Muscle layer of colon (tissue), 2 donors: Measurements from ENCODE around the gene TRPV6.

Experiments
- H3K27ac ChIP-seq: one replicate; pipeline ENCODE4 v1.7.0; 2013; ENCODE audit warnings: low read depth, mild to moderate bottlenecking, low read length, moderate library complexity
- H3K27me3 ChIP-seq, 2 donors: one replicate each; pipeline ENCODE4 v1.7.0; 2013; ENCODE audit warnings: low read length in 2 of 2, mild to moderate bottlenecking in 2 of 2; ENCODE audit not compliant: insufficient read depth in 2 of 2, control insufficient read depth in 1 of 2
- H3K36me3 ChIP-seq: one replicate; pipeline ENCODE4 v1.7.0; 2013; ENCODE audit warnings: mild to moderate bottlenecking, low read length; ENCODE audit not compliant: insufficient read depth
- H3K4me1 ChIP-seq: one replicate; pipeline ENCODE4 v1.7.0; 2013; ENCODE audit warnings: mild to moderate bottlenecking, low read length; ENCODE audit not compliant: insufficient read depth
- H3K4me3 ChIP-seq, 2 donors: one replicate each; pipeline ENCODE4 v1.7.0; 2013; ENCODE audit warnings: low read length in 2 of 2, low read depth in 1 of 2, mild to moderate bottlenecking in 1 of 2, moderate library complexity in 1 of 2
- H3K9ac ChIP-seq: one replicate; pipeline ENCODE4 v1.7.0; 2013; ENCODE audit warnings: low read length
- H3K9me3 ChIP-seq: one replicate; pipeline ENCODE4 v1.7.0; 2013; ENCODE audit warnings: mild to moderate bottlenecking, low read length
- donor health status: abdominal sarcoma.
- donor health status: Adenocarcinoma of cecum.

The TRPV6 gene

DNA sequence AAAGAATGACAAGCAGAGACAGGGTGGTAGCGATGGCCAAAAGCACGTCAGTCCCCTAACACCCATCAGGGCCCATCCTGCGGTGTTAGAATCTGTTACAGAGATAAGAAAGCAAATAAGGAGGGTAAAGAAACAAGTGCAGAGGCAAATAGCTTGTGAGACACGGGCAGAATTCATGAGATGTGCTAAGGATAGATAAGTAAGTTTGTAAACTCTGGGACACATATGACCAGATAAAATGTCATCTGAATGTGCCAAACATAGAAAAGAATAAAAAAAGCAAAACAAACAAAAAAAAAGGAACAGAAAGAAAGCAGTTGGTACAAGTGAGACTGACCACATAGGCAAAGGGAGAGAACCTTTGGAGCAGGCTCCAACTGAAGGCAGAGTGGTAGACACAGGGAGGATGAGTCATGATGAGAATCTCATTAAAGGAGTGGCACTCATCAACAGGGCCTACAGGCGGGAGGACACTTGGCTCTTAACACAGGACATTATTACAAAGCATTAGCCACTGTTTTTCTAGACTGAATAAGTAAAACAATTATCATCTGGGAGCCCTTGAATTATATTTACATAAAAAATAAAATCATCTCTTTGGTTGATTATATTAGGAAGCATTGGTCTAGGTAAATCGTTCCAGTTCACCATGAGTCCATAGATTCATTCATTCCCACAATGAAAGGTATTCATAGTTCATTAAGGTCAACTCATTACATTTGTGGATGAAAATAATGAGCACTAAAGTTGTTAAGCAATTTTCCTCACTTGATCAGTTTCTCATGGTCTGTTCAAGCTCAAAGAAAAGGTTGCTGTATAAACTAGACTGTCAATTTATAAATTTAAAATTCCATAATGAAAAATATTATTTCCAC, 52.1 kb downstream of the TRPV6 start:
- Histone ChIP-seq H3K27me3 (no peaks in the 10 kb centered on the region), H3K27ac (no peak overlapping the region)

DNA sequence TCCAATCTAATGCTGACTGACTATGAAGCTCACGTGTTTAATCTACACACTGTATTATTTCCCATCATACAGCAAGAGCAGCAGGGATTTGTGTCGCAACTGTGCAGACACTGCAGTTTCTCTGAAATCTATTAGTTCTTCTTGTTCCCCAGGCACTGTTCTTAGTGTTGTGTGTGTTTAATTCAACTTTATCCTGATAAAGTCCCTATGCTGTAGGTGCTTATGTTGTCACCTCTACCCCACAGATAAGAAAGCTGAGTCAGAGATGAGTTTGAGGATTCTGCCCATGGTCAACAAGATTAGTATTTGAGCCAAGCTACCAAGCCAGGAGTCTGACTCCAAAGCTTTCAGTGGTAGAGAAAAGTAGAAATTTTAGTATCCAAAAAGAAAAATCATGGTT, 53.1 kb downstream of the TRPV6 start:
- Histone ChIP-seq H3K27ac (no peak overlapping the region), H3K9ac (no peak overlapping the region)

More for the DNA sequence above, 52.1 kb downstream of the TRPV6 start:
- no peaks in the 10 kb centered on the region for H3K9me3 ChIP-seq
- H3K4me3 ChIP-seq = no peak overlapping the region
- no peak overlapping the region for H3K9ac ChIP-seq
- no peaks in the 10 kb centered on the region for H3K4me1 ChIP-seq
- no peaks in the 10 kb centered on the region for H3K36me3 ChIP-seq

DNA sequence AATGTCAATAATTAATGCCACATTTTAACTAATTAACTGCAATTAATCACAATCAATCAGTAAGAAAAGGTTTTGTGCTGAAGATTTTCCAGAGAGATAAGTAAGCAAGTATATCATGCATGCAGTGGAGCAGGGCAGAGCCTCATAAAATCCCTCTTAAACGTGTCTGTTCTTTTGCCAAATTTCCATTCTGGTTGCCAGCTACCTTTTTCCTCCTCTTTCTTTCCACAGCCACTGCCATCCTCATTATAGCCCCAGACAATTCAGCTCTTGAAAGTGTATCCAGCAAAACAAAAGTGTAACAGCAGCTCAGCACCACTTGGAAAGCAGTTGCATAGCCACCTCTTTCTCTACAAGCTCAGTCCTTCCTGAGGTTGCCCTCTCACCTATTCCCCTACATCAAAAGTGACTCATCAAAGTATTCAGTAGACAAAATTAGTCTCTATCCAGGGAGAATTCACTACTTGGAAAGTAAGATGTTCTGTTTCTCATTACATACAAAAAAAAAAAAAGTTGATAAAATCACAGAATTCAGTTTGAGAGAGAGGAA, 57.5 kb downstream of the TRPV6 start:
- H3K36me3 ChIP-seq = no peaks in the 10 kb centered on the region
- H3K27me3 ChIP-seq = no peaks in the 10 kb centered on the region
- H3K4me1 ChIP-seq = peaks cover 3% of the 10 kb centered on the region
- H3K4me3 ChIP-seq = no peak overlapping the region
- H3K9me3 ChIP-seq = peaks cover 3% of the 10 kb centered on the region
- no peak overlapping the region for H3K9ac ChIP-seq
- no peak overlapping the region for H3K27ac ChIP-seq

More for the DNA sequence above, 53.1 kb downstream of the TRPV6 start:
- no peaks in the 10 kb centered on the region for H3K9me3 ChIP-seq
- H3K4me1 ChIP-seq = peaks cover 3% of the 10 kb centered on the region
- H3K4me3 ChIP-seq = no peak overlapping the region
- no peaks in the 10 kb centered on the region for H3K27me3 ChIP-seq
- no peaks in the 10 kb centered on the region for H3K36me3 ChIP-seq

DNA sequence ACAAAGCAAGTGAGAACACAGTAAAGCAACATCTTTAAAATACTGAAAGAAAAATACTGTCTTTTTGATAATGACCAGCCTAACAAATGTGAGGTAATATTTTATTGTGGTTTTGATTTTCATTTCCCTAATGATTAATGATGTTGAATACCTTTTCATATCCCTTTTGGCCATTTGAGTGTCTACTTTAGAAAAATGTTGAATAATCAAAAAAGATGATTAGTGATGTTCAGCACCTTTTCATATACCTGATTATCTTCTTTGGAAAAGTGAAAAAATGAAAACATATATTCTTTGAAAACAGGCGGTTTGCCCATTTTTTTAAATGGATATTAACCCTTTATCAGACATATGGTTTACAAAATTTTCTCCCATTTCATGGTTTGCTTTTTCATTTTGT, 62.8 kb downstream of the TRPV6 start:
- peaks cover 3% of the 10 kb centered on the region for H3K9me3 ChIP-seq
- H3K4me1 ChIP-seq = peaks cover under 1% of the 10 kb centered on the region
- H3K27me3 ChIP-seq = no peaks in the 10 kb centered on the region
- H3K36me3 ChIP-seq = no peaks in the 10 kb centered on the region
- no peak overlapping the region for H3K4me3 ChIP-seq
- no peak overlapping the region for H3K27ac ChIP-seq
- H3K9ac ChIP-seq = no peak overlapping the region
